Epithelial cell of esophagus (primary cell): ENCODE results near the gene COL25A1.

Source experiments
- DNase-seq: peaks from one replicate; pipeline ENCODE4 v3.0.0; 2010; ENCODE audit warnings: low read depth
- H3K4me3 ChIP-seq: 2 replicates; pipeline ENCODE4 v1.5.1; 2011; ENCODE audit warnings: mild to moderate bottlenecking, low read length, control low read depth
- TF ChIP-seq, protein P1 (sequence below): IDR thresholded peaks from 2 replicates; pipeline ENCODE4 v1.5.1; 2011; ENCODE audit warnings: low read depth, mild to moderate bottlenecking, low read length, control low read depth, inconsistent platforms; ENCODE audit not compliant: insufficient read depth; ENCODE audit errors: missing control alignments

Gene COL25A1

GRCh38 chr4:108965016-108965415, 337.4 kb downstream of the COL25A1 start:
- TF ChIP-seq, protein P1, sequence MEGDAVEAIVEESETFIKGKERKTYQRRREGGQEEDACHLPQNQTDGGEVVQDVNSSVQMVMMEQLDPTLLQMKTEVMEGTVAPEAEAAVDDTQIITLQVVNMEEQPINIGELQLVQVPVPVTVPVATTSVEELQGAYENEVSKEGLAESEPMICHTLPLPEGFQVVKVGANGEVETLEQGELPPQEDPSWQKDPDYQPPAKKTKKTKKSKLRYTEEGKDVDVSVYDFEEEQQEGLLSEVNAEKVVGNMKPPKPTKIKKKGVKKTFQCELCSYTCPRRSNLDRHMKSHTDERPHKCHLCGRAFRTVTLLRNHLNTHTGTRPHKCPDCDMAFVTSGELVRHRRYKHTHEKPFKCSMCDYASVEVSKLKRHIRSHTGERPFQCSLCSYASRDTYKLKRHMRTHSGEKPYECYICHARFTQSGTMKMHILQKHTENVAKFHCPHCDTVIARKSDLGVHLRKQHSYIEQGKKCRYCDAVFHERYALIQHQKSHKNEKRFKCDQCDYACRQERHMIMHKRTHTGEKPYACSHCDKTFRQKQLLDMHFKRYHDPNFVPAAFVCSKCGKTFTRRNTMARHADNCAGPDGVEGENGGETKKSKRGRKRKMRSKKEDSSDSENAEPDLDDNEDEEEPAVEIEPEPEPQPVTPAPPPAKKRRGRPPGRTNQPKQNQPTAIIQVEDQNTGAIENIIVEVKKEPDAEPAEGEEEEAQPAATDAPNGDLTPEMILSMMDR, result no peak
- H3K4me3 ChIP-seq, result no peak overlapping the region
- no peak for DNase-seq

GRCh38 chr4:108963910-108964309, 338.5 kb downstream of the COL25A1 start:
- TF ChIP-seq, protein P1, result no peak
- no peak for DNase-seq
- H3K4me3 ChIP-seq, result no peak overlapping the region

DNA sequence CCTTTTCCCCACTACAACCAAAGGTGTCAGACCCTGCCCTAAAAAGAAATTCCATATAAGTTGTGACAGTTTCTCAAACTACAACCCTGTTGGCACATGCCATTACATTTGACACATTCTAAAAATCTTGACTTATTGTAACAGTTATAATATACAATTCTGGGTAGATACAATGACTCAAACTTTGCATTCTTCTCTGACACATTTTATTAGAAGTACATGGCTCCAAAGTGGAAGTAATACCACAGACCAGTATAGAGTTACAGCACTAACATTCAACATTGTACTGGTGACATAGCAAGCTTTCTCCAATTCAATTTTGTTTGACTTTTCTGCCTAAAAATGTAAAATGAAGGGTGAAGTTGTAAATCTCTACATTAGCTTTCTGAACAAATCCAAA, 343.0 kb downstream of the COL25A1 start:
- H3K4me3 ChIP-seq, result no peak overlapping the region
- no peak for DNase-seq
- TF ChIP-seq, protein P1, result no peak

GRCh38 chr4:108954880-108955279, 347.6 kb downstream of the COL25A1 start:
- TF ChIP-seq, protein P1, result no peak
- H3K4me3 ChIP-seq, result no peak overlapping the region
- DNase-seq, result peak; percentile 4

GRCh38 chr4:108953941-108954340, 348.5 kb downstream of the COL25A1 start:
- no peak for DNase-seq
- TF ChIP-seq, protein P1, result no peak
- no peak overlapping the region for H3K4me3 ChIP-seq

DNA sequence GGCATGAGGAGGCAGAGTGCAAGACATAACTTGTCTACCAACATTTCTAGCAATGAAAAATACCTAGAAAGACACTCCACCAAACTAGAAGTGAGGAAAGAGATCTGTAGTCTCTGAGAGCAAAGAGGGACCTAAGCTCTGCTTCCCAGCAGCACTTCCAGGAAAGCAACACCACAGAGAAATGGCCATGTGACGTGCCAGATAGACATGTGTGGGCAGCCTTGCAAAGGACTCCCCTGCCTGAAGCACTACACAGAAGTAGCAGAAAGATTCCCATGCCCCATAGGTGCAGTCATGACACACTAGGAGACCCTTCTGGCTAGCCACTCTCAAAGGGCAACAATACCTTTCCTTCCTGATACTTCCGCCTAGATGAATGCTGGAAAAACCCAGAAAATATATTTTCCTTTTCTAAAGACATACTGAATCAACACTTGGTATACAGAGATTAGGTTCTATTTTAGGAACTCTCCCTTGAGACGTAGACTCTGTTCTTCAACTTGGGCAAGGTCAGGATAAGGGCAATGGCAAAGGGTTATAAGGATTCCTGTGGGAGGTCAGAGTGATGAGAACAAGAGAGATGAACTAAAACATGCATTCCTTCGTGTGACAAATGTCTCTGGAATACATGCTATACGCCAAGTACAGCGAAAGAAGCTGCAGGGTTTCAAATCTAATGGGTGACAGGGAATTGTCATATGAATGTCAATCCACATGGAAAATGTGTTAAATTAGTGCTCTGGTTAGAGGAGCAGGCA, 352.1 kb downstream of the COL25A1 start:
- no peak overlapping the region for H3K4me3 ChIP-seq
- TF ChIP-seq, protein P1, result no peak
- no peak for DNase-seq

- DNase-seq, result no peak
- TF ChIP-seq, protein P1, result no peak
- H3K4me3 ChIP-seq, result no peak overlapping the region
Measured at GRCh38 chr4:108947526-108947925, 354.9 kb downstream of the COL25A1 start.
